K562 (cell line): ENCODE results near the gene AIFM1. TPM values are rescaled to one million over a fixed set of nuclear protein-coding genes. Genes with fewer than 3 reads are reported as not detected.

ENCODE experiments used
- ATAC-seq: fragments of 200-7000 bp; cut with Tn5 transposase; 3 replicates; pipeline ENCODE4 v1.9.1; 2020; ENCODE audit warnings: moderate library complexity
- BruUV-seq: library from RNA; stranded (reverse); fragments of 400-500 nt; replicated peaks from 2 replicates; lab custom pipeline; 2021; lab: Mats Ljungman, UMichigan
- CTCF ChIA-PET: fragments of 300-600 bp; formaldehyde crosslinking; extraction: SDS; loops from one replicate; lab custom pipeline; 2021; ENCODE audit warnings: low intra/inter-chr PET ratio; lab: Yijun Ruan, JAX
- POLR2A ChIA-PET: fragments of 300-600, 350-650 bp; sonication (Branson Sonifier 250); formaldehyde crosslinking; extraction: SDS; loops from one replicate; lab custom pipeline; 2021; ENCODE audit warnings: antibody characterized with exemption, inconsistent platforms; lab: Yijun Ruan, JAX
- DNase-seq, 4 experiments: peaks; one replicate each; pipeline versions ENCODE4 v3.0.0 to v3.0.0-alpha.2; 2011 to 2018; ENCODE audit warnings: low spot score in 3 of 4, mixed read lengths in 3 of 4; ENCODE audit errors: extremely low read depth in 1 of 4
- FAIRE-seq: peaks from 2 replicates; lab custom pipeline; 2011; peaks lifted over from hg19 to GRCh38; lab: Jason Lieb, UNC
- H2AFZ ChIP-seq: 2 replicates; pipeline ENCODE4 v1.6.0; 2011; ENCODE audit warnings: low read depth, low read length, control low read depth, inconsistent platforms
- H3K27ac ChIP-seq: fragments of 200-600 bp; 3 replicates; pipeline ENCODE4 v1.8.0; 2011; ENCODE audit warnings: low read depth, mild to moderate bottlenecking, control low read depth, inconsistent platforms, low read length, moderate library complexity, mixed read lengths; ENCODE audit errors: extremely low read depth
- H3K27me3 ChIP-seq, 2 experiments: fragments of 300-600 bp in 1 of 2; 2 replicates in 1 of 2; 3 replicates in 1 of 2; pipeline versions ENCODE4 v1.6.0 to v1.8.0; 2011; ENCODE audit warnings: inconsistent platforms in 2 of 2, low read length in 2 of 2, mild to moderate bottlenecking in 1 of 2, mixed read lengths in 1 of 2, moderate library complexity in 1 of 2; ENCODE audit not compliant: control insufficient read depth in 2 of 2, insufficient read depth in 2 of 2
- H3K36me3 ChIP-seq: fragments of 300-600 bp; 3 replicates; pipeline ENCODE4 v1.8.0; 2011; ENCODE audit warnings: mild to moderate bottlenecking, low read length, inconsistent platforms; ENCODE audit not compliant: control insufficient read depth, insufficient read depth
- H3K4me1 ChIP-seq, 2 experiments: fragments of 200-600 bp in 1 of 2; replicated peaks in 1 of 2; 2 replicates in 1 of 2; 3 replicates in 1 of 2; pipeline versions ENCODE4 v1.5.1 to v1.8.0; 2011; ENCODE audit warnings: inconsistent platforms in 2 of 2, low read length in 2 of 2, mild to moderate bottlenecking in 1 of 2, mixed read lengths in 1 of 2, moderate library complexity in 1 of 2; ENCODE audit not compliant: control insufficient read depth in 2 of 2, insufficient read depth in 2 of 2
- H3K4me2 ChIP-seq: 2 replicates; pipeline ENCODE4 v1.6.1; 2011; ENCODE audit warnings: low read length, control low read depth, inconsistent platforms, mixed read lengths; ENCODE audit not compliant: insufficient read depth
- H3K4me3 ChIP-seq: fragments of 200-600 bp; sonication (generic), shearing (Covaris generic); 2 replicates; pipeline ENCODE4 v1.5.1; 2016; ENCODE audit warnings: control low read depth, inconsistent platforms
- H3K79me2 ChIP-seq: fragments of 200-600 bp; 3 replicates; pipeline ENCODE4 v1.8.0; 2011; ENCODE audit warnings: low read length, inconsistent platforms; ENCODE audit not compliant: control insufficient read depth, insufficient read depth
- H3K9ac ChIP-seq, 2 experiments: 2 replicates each; pipeline versions ENCODE4 v1.6.0 to v1.6.1; 2011; ENCODE audit warnings: low read depth in 2 of 2, low read length in 2 of 2, control low read depth in 1 of 2, inconsistent platforms in 1 of 2, mild to moderate bottlenecking in 1 of 2, mixed read lengths in 1 of 2; ENCODE audit not compliant: insufficient read depth in 1 of 2
- H3K9me1 ChIP-seq: one replicate; pipeline ENCODE4 v1.6.0; 2011; ENCODE audit warnings: inconsistent platforms, mild to moderate bottlenecking, low read length, moderate library complexity; ENCODE audit not compliant: control insufficient read depth, insufficient read depth
- H3K9me3 ChIP-seq: replicated peaks from 2 replicates; pipeline ENCODE4 v1.5.1; 2011; ENCODE audit warnings: low read depth, low read length, inconsistent platforms; ENCODE audit not compliant: control insufficient read depth, insufficient read depth
- H4K20me1 ChIP-seq: replicated peaks from 2 replicates; pipeline ENCODE4 v1.6.1; 2011; ENCODE audit warnings: low read length, inconsistent platforms, mixed read lengths; ENCODE audit not compliant: control insufficient read depth, insufficient read depth
- CCNT2 ChIP-seq: IDR thresholded peaks from 2 replicates; pipeline ENCODE4 v1.6.1; 2011; ENCODE audit warnings: borderline replicate concordance, low read depth, mild to moderate bottlenecking, moderate library complexity, mixed read lengths, low read length; ENCODE audit not compliant: insufficient read length; ENCODE audit errors: extremely low read depth
- DPF2 ChIP-seq: fragments of 450-650 bp; IDR thresholded peaks from 2 replicates; pipeline ENCODE4 v1.6.1; 2016
- EP300 ChIP-seq: IDR thresholded peaks from 2 replicates; pipeline ENCODE4 v1.6.1; 2012; ENCODE audit warnings: low read length, improper control_type of control experiment
- FOXK2 ChIP-seq, 2 experiments: fragments of 450-650 bp; IDR thresholded peaks in 1 of 2; conservative IDR thresholded peaks in 1 of 2; 2 replicates each; pipeline ENCODE4 v1.6.1; 2016; ENCODE audit warnings: low read depth in 2 of 2, mild to moderate bottlenecking in 1 of 2
- HEY1 ChIP-seq: fragments of 250-450 bp; sonication (Bioruptor Pico); IDR thresholded peaks from 2 replicates; pipeline ENCODE4 v1.5.0; 2020; ENCODE audit warnings: mild to moderate bottlenecking, moderate library complexity, borderline replicate concordance
- JUND ChIP-seq, 2 experiments: IDR thresholded peaks; 2 replicates in 1 of 2; 3 replicates in 1 of 2; pipeline ENCODE4 v1.6.1; 2011; ENCODE audit warnings: borderline replicate concordance in 2 of 2, low read depth in 2 of 2, low read length in 2 of 2, improper control_type of control experiment in 1 of 2, missing biosample characterization in 1 of 2, missing genetic modification characterization in 1 of 2, missing genetic modification reagents in 1 of 2
- MEF2D ChIP-seq: conservative IDR thresholded peaks from 2 replicates; pipeline ENCODE4 v1.6.1; 2016; ENCODE audit warnings: low read depth, missing genetic modification characterization, missing compliant biosample characterization
- NCOR1 ChIP-seq: fragments of 450-650 bp; IDR thresholded peaks from 2 replicates; pipeline ENCODE4 v1.6.1; 2016; ENCODE audit warnings: mild to moderate bottlenecking, moderate library complexity
- NFIC ChIP-seq: fragments of 450-650 bp; IDR thresholded peaks from 2 replicates; pipeline ENCODE4 v1.6.1; 2017; ENCODE audit warnings: mild to moderate bottlenecking, inconsistent platforms
- SMAD4 ChIP-seq: fragments of 250-450 bp; sonication (Bioruptor Pico); conservative IDR thresholded peaks from 2 replicates; pipeline ENCODE4 v1.8.0; 2021; ENCODE audit warnings: inconsistent platforms, mild to moderate bottlenecking, moderate library complexity
- SMARCE1 ChIP-seq: fragments of 450-650 bp; IDR thresholded peaks from 2 replicates; pipeline ENCODE4 v1.7.1; 2016; ENCODE audit warnings: mild to moderate bottlenecking
- SPI1 ChIP-seq: IDR thresholded peaks from 2 replicates; pipeline ENCODE4 v1.6.1; 2011; ENCODE audit warnings: low read depth, low read length, control low read depth, borderline replicate concordance
- WGBS: fragments of 100-300 bp; shearing (Covaris generic); methylation state at CpG from one replicate; pipeline ENCODE4 v1.1.6; 2016; ENCODE audit warnings: low coverage, mixed read lengths; ENCODE audit not compliant: insufficient coverage; ENCODE audit errors: missing lambda C conversion rate; 5-methylcytosine and 5-hydroxymethylcytosine counted together
- in situ Hi-C: fragments of 300-500 bp; cut with MboI; formaldehyde crosslinking; loops from 4 replicates; pipeline ENCODE4 v1.15.0; 2018; ENCODE audit warnings: inconsistent platforms, mixed read lengths
- intact Hi-C: fragments of 100-400 bp; cut with micrococcal nuclease; formaldehyde crosslinking; loops from 2 replicates; pipeline ENCODE4 v1.14.2; 2022
- polyA plus RNA-seq, 8 experiments: library from polyadenylated mRNA; depleted of rRNA in 4 of 8; stranded (reverse) in 5 of 8; unstranded in 3 of 8; fragments of >200 nt; fragmentation: Nextera tagmentation in 2 of 8; fragmentation: Illumina TruSeq in 1 of 8; extraction: Ambion mirVana in 2 of 8; extraction: Trizol in 1 of 8; gene quantifications; 2 replicates each; pipeline versions ENCODE4 v1.2.1 to v1.2.3, GENCODE V29; 2011 to 2014; ENCODE audit warnings: inconsistent platforms in 1 of 8, missing spikeins in 1 of 8
- total RNA-seq, 7 experiments: library from RNA; depleted of rRNA in 6 of 7; stranded (reverse); fragments of >200 nt in 6 of 7; fragmentation: Illumina TruSeq in 2 of 7; extraction: Trizol in 2 of 7; gene quantifications; 2 replicates each; pipeline versions ENCODE4 v1.2.1 to v1.2.3, GENCODE V29; 2011 to 2021; ENCODE audit warnings: low replicate concordance in 1 of 7
- TF ChIP-seq, protein P1 (sequence below): sonication (generic); IDR thresholded peaks from 2 replicates; pipeline ENCODE4 v1.6.1; 2016
- TF ChIP-seq, protein P2 (sequence below): sonication (generic); formaldehyde crosslinking; IDR thresholded peaks from 2 replicates; pipeline ENCODE4 v1.8.1; 2022; ENCODE audit warnings: missing genetic modification reagents

Gene AIFM1
- total and polyA plus RNA-seq, 9 of the 15 experiments (the other 6 are each of a cell fraction or from before 2014, with no cell fraction given) = 51.0 to 117 (median 91.2) TPM

DNA sequence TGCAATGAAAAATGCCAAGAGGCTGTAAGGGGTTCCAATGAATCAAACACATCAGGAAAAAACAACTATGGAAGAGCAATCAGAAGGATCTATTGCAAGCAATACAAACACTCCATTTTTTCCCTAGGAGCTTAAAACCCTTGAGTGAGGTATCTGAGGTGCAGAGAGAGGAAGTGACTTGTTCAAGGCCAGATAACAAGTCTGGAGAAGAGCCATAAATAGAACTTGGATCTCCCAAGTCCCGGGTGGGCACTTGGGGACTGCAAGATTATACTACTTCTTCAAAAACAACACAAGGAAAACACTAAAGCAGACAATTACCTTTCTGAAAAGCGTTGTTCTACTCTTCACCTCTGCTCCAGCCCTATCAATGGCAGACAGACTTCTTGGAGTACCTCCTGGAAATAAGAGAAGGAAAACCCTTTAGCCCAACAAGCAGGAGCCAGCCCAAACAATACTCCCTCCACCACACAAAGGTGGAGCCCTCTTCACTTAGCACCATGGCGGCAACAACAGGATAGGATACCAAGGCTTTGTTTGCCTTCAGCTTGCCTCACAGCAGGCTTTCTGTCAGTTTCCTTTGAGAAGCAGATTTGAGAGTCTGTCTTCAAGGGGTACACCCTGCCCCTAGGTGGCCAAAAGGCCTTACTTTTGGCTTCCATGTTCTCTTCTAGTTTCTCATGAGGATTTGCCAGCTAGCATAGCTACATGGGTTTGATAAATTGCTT lies 26.0 kb downstream of the AIFM1 start:
- peak in 2 of 4 experiments; percentile 23 to 63 for DNase-seq
- CTCF ChIA-PET = interaction anchor here (0.6 kb wide), 1 partner anchor 359 kb away, joined by 3 read pairs; no protein-coding TSS in a partner anchor
- no TSS peak for BruUV-seq
- Histone ChIP-seq H3K27me3 (no peaks in the 10 kb centered on the region), H2AFZ (0 out of 2 replicates have a peak overlapping the region, but pooled peaks have one; percentile 21), H3K27ac (peak overlapping the region; percentile 63), H3K9ac (peak overlapping the region; percentile 25 to 38; a peak in 3 of 4 replicates), H3K4me3 (no peak overlapping the region), H3K4me1 (peaks cover 0 to 9% of the 10 kb centered on the region in 2 experiments; a peak in 3 of 5 replicates), H3K9me1 (no peaks in the 10 kb centered on the region), H3K9me3 (no peaks in the 10 kb centered on the region), H4K20me1 (no peaks in the 10 kb centered on the region), H3K4me2 (0 out of 2 replicates have a peak overlapping the region, but pooled peaks have one; percentile 4), H3K79me2 (no peaks in the 10 kb centered on the region), H3K36me3 (peaks cover 72% of the 10 kb centered on the region)
- peak; percentile 88 for ATAC-seq
- intact Hi-C loops (no loop called here), in situ Hi-C loops (loop anchor here (5.0 kb wide), 1 partner anchor 62 kb away; no protein-coding TSS in a partner anchor)
- POLR2A ChIA-PET = interaction anchor here (0.6 to 1.5 kb wide), 7 partner anchors 10 to 1839 kb away, joined by 3 to 8 read pairs (median 3); partner anchors contain the start of gene AIFM1
- FAIRE-seq = peak; percentile 88
- 5% methylated on average over 3 of the region's 3 CpGs for WGBS
- TF ChIP-seq, protein P1, sequence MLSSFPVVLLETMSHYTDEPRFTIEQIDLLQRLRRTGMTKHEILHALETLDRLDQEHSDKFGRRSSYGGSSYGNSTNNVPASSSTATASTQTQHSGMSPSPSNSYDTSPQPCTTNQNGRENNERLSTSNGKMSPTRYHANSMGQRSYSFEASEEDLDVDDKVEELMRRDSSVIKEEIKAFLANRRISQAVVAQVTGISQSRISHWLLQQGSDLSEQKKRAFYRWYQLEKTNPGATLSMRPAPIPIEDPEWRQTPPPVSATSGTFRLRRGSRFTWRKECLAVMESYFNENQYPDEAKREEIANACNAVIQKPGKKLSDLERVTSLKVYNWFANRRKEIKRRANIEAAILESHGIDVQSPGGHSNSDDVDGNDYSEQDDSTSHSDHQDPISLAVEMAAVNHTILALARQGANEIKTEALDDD = peak; percentile 30; the same call in 1 of the 2 replicates
- TF ChIP-seq SPI1 (peak; percentile 95), SMARCE1 (peak; percentile 25; the same call in 1 of the 2 replicates), JUND (IDR thresholded peaks at IDR 0.05; ENCODE audit: borderline replicate concordance, low read depth, low read length) (peak; percentile 40; the same call in 1 of the 2 replicates), JUND (tag; IDR thresholded peaks at IDR 0.05; ENCODE audit: borderline replicate concordance, low read depth, low read length) (no peak), FOXK2 (conservative IDR thresholded peaks at IDR 0.05 in 1 of 2, IDR thresholded peaks at IDR 0.05 in 1 of 2; ENCODE audit: low read depth in 2 of 2) (no peak), NCOR1 (0 out of 2 replicates have a peak, but pooled peaks have one; percentile 42), HEY1 (CRISPR knock-in tag) (no peak), DPF2 (peak; percentile 53; the same call in 1 of the 2 replicates), MEF2D (tag) (peak; percentile 91), SMAD4 (CRISPR knock-in tag) (peak; percentile 70), EP300 (peak; percentile 29; the same call in 1 of the 2 replicates), CCNT2 (peak; percentile 14), NFIC (peak; percentile 55)
- TF ChIP-seq, protein P2, sequence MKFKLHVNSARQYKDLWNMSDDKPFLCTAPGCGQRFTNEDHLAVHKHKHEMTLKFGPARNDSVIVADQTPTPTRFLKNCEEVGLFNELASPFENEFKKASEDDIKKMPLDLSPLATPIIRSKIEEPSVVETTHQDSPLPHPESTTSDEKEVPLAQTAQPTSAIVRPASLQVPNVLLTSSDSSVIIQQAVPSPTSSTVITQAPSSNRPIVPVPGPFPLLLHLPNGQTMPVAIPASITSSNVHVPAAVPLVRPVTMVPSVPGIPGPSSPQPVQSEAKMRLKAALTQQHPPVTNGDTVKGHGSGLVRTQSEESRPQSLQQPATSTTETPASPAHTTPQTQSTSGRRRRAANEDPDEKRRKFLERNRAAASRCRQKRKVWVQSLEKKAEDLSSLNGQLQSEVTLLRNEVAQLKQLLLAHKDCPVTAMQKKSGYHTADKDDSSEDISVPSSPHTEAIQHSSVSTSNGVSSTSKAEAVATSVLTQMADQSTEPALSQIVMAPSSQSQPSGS (CRISPR knock-in tag) = no peak
